Duodenal mucosa (tissue), 2 donors: ENCODE data around the gene KRT13.
A peak's percentile ranks its signal among the peaks of the same experiment; 100 is the strongest.

Experiments
- H3K27ac ChIP-seq: one replicate; pipeline ENCODE4 v1.7.0; 2013; ENCODE audit warnings: low read depth, low read length
- H3K27me3 ChIP-seq, 2 donors: one replicate each; pipeline ENCODE4 v1.7.0; 2013; ENCODE audit warnings: low read length in 2 of 2, control low read depth in 1 of 2; ENCODE audit not compliant: insufficient read depth in 2 of 2, control insufficient read depth in 1 of 2
- H3K36me3 ChIP-seq, 2 donors: one replicate each; pipeline ENCODE4 v1.7.0; 2013; ENCODE audit warnings: low read length in 2 of 2, control low read depth in 1 of 2; ENCODE audit not compliant: insufficient read depth in 2 of 2, control insufficient read depth in 1 of 2
- H3K4me1 ChIP-seq, 2 donors: one replicate each; pipeline ENCODE4 v1.7.0; 2013; ENCODE audit warnings: low read length in 2 of 2, control low read depth in 1 of 2; ENCODE audit not compliant: insufficient read depth in 2 of 2, control insufficient read depth in 1 of 2
- H3K4me3 ChIP-seq, 2 donors: one replicate each; pipeline ENCODE4 v1.7.0; 2013; ENCODE audit warnings: low read length in 2 of 2, low read depth in 1 of 2
- H3K9ac ChIP-seq, 2 donors: one replicate each; pipeline ENCODE4 v1.7.0; 2013; ENCODE audit warnings: low read length in 2 of 2, low read depth in 1 of 2
- H3K9me3 ChIP-seq, 2 donors: one replicate each; pipeline ENCODE4 v1.7.0; 2013; ENCODE audit warnings: low read length in 2 of 2, control low read depth in 1 of 2; ENCODE audit not compliant: control insufficient read depth in 1 of 2

The KRT13 gene

DNA sequence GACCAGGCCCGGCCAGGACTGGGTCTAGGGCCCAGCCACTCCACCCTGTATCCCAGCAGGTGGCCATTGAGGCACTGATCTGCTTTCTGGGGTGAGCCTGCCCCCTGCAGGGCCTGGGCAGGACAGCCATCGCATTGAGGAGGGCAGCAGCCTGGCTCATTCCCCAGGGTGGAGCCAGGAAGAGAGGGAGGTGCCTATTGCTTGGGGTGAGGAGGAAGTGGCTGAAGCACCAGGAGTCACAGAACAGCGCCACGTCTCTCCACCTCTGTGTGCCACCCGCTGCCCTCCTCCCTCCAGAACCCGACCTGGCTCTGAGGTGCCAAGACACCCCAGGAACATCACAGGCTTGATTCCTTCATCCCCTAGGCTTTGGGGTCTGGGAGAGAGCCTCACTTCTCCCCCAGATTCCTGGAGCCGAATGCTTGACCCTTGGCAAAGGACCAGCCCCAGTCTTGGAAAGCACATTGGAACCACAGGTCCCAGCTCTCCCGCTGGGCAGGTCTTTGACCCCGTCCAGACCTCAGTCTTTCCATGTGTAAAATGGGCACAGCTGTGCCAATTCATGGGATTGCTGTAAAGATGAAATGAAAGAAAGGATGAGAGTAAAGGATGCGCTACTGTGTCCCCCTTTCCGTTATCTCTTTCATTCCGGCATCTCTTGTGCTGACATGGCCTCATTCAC lies 8.5 kb downstream of the KRT13 start:
- Histone ChIP-seq H3K9ac (peak overlapping the region; percentile 28 to 49), H3K27ac (no peak overlapping the region), H3K4me1 (peaks cover 10 to 17% of the 10 kb centered on the region in 2 donors), H3K36me3 (no peaks in the 10 kb centered on the region), H3K27me3 (no peaks in the 10 kb centered on the region), H3K4me3 (peak overlapping the region in 1 of 2 donors; percentile 48), H3K9me3 (no peaks in the 10 kb centered on the region)

DNA sequence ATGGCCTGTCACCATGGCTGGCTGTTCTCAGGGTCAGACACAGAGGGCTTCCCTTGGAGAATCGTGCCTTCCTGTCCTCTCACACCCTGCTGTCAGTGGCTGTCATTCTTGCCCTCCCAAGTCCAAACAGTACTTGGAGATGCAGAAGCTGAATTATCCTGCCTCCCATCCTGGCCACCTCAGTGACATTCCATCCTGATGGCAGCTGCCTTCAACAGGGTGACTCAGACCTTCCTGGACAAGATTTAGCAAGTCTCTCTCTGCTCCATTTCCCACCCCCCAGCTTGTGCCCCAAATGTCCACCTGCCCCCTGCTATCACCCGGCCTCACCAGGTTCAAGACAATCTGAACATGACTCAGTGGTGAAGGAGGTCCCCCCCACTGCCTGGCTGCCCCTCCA lies 10.9 kb downstream of the KRT13 start:
- H3K9me3 ChIP-seq: no peaks in the 10 kb centered on the region
- no peak overlapping the region for H3K9ac ChIP-seq
- H3K27ac ChIP-seq: no peak overlapping the region
- H3K36me3 ChIP-seq: no peaks in the 10 kb centered on the region
- no peak overlapping the region for H3K4me3 ChIP-seq
- peaks cover 10 to 28% of the 10 kb centered on the region in 2 donors for H3K4me1 ChIP-seq
- no peaks in the 10 kb centered on the region for H3K27me3 ChIP-seq

DNA sequence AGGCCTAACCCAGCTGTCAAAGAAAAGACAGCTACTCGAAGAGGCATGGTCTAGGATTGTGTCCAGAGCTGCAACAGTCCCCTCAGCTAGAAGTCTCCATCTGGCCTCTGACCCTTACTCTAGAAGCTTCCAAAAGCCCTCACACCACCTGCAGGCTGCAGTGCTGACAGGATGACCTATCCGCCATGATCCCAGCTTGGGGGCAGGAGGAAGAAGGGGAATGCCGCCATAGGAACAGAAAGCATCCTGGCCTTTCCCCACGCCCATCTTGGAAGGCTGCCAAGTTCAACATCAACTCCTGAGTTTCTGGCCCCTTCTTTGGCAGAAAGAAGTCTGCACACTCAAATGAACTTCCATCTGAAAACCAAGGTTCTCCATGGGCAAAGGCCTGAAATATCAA lies 12.6 kb downstream of the KRT13 start:
- H3K36me3 ChIP-seq: no peaks in the 10 kb centered on the region
- no peak overlapping the region for H3K4me3 ChIP-seq
- H3K9ac ChIP-seq: no peak overlapping the region
- no peak overlapping the region for H3K27ac ChIP-seq
- H3K9me3 ChIP-seq: no peaks in the 10 kb centered on the region
- H3K27me3 ChIP-seq: no peaks in the 10 kb centered on the region
- H3K4me1 ChIP-seq: peaks cover 9 to 29% of the 10 kb centered on the region in 2 donors

DNA sequence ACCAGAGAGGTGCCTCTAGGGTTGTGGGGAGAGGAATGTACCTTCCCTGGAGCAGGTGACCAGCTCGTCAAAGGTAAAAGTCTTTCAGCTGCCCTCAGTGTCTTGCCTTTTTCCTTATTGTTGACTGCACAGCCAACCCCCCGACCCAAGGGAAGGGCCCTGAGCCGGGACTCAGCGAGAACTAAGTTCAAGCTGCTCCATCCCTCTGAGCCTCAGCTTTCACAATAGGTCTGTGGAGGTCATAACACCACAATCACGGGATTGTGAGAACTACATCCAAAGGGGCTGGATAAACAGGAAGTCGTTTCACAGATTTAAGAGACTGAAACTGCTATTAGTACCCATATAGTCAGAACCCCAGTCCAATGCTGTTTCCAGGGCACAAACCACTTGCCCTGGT lies 13.1 kb downstream of the KRT13 start:
- Histone ChIP-seq H3K36me3 (no peaks in the 10 kb centered on the region), H3K27ac (no peak overlapping the region), H3K4me1 (peaks cover 5 to 26% of the 10 kb centered on the region in 2 donors), H3K4me3 (no peak overlapping the region), H3K9me3 (no peaks in the 10 kb centered on the region), H3K9ac (no peak overlapping the region), H3K27me3 (no peaks in the 10 kb centered on the region)

DNA sequence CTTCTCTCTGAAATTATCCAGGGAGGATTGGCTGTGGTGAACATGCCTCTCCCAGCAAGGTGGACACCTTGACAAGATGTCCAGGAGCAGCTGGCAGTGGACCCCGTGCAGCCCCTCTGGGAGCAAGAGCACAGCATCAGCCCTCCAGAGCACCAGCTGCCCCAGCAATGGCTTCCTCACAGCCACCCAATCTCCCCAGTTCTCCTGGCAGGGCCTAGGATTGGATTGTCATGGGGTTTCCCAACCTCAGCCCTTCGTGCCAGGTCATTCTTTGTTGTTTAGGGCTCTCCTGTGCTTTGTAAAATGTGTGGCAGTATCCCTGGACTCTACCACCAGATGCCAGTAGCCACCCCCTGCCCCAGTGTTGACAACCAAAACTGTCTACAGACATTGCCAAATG lies 13.9 kb downstream of the KRT13 start:
- Histone ChIP-seq H3K27me3 (no peaks in the 10 kb centered on the region), H3K4me3 (no peak overlapping the region), H3K27ac (no peak overlapping the region), H3K9me3 (no peaks in the 10 kb centered on the region), H3K4me1 (peaks cover 0 to 19% of the 10 kb centered on the region in 2 donors), H3K9ac (no peak overlapping the region), H3K36me3 (no peaks in the 10 kb centered on the region)

DNA sequence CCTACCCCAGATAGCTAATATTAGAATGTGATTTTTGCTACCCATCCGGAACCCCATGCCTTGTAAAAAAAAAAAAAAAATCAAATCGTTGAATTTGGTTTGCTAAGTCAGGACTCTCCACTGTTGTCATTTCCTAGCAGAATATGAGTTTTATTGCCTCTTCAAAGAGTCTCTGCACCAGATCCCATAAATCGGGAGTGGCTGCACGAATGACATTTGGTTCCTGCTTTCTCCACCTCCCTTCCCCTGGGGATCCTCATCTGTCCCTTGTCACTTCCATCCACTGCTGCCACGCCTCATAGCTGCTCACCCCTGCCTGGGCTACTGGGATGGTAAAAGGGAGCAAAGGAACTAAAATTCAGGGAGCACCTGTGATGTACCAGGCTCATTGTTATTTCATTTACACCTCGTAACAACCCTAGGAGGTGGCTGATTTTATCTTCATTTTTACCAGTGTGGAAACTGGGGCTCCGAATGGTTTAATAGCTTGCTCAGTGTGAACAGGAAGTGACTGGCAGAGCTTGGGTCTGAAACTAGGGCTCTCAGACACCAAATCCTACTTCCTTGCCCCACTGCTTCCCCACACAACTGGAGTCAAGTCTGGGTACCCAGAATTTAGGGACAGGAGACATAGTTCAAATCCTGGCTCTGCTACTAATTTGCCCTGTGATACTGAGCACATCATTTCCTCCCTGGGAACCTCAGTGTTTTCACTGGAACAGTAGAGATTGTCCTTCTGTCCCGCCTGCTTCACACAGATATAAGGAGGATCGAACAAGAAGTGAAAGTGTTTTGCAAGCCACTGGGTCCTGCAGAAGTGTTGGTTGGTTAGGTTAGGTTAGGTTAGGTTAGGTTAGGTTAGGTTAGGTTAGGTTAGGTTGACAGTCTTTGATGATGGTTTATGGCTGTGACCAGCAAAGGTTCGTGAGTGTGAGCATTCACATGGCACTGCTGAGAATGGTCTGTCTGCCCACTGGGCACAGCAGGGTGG lies 15.1 kb downstream of the KRT13 start:
- no peaks in the 10 kb centered on the region for H3K36me3 ChIP-seq
- no peaks in the 10 kb centered on the region for H3K27me3 ChIP-seq
- no peaks in the 10 kb centered on the region for H3K9me3 ChIP-seq
- H3K4me1 ChIP-seq: peaks cover 0 to 19% of the 10 kb centered on the region in 2 donors
- no peak overlapping the region for H3K4me3 ChIP-seq
- no peak overlapping the region for H3K9ac ChIP-seq
- H3K27ac ChIP-seq: no peak overlapping the region

DNA sequence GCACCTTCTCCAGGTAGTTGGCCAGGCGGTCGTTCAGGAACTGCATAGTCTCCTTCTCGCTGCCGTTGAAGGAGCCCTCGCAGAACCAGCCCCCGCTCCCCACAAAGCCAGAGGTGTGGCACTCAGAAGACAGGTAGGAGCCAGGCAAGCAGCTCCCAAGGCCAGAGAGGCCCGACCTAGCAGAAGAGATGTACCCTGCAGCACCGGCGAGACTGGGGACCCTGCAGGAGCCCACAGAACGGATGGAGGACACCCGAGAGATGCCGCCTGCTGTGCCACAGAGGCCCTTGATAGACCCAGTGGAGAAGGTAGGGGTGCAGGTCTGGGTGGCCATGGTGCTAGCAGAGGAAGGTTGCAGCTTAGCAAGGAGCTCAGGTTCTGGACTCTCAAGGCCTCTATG lies 15.9 kb downstream of the KRT13 start, which contains the start of gene KRT36:
KRT36 (minus strand) TSS at position 380 of the 400 bp plus-strand sequence; CDS start at position 334, 46 bp downstream.
- H3K36me3 ChIP-seq: no peaks in the 10 kb centered on the region
- peaks cover 3 to 21% of the 10 kb centered on the region in 2 donors for H3K4me1 ChIP-seq
- no peak within 1 kb of the TSS for H3K9ac ChIP-seq
- no peak within 1 kb of the TSS for H3K27ac ChIP-seq
- no peak within 1 kb of the TSS for H3K4me3 ChIP-seq
- H3K9me3 ChIP-seq: no peaks in the 10 kb centered on the region
- H3K27me3 ChIP-seq: no peaks in the 10 kb centered on the region

DNA sequence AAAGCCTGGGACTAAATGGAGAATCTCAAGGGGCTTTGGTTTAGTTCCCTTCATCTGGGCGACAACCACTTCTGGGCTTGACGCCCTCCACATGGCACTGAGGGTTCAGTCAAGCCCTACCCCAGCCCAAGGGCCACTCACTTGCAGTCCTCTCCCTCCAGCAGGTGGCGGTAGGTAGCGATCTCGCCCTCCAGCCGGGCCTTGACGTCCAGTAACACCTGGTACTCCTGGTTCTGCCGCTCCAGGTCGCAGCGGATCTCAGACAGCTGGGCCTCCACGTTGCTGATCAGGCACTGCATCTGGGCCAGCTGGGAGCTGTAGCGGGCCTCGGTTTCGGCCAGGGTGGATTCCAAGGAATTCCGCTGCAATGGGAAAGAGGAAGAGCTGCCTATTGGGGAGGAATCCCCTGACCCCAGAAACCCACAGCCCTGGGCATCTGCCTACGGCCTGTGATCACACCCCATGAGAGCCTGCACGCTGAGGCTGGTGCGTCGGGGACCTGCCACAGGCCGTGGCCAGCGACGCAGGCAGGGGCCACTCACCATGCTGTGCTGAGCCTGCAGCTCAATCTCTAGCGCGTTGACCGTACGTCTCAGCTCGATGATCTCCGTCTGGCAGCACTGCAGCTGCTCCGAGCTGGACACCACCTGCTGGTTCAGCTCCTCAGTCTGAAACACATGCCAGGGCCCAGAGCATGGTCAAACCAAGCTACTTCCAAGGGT lies 18.4 kb downstream of the KRT13 start:
- Histone ChIP-seq H3K4me1 (peaks cover 16 to 28% of the 10 kb centered on the region in 2 donors), H3K4me3 (no peak overlapping the region), H3K27ac (no peak overlapping the region), H3K9me3 (no peaks in the 10 kb centered on the region), H3K9ac (no peak overlapping the region), H3K27me3 (no peaks in the 10 kb centered on the region), H3K36me3 (no peaks in the 10 kb centered on the region)

DNA sequence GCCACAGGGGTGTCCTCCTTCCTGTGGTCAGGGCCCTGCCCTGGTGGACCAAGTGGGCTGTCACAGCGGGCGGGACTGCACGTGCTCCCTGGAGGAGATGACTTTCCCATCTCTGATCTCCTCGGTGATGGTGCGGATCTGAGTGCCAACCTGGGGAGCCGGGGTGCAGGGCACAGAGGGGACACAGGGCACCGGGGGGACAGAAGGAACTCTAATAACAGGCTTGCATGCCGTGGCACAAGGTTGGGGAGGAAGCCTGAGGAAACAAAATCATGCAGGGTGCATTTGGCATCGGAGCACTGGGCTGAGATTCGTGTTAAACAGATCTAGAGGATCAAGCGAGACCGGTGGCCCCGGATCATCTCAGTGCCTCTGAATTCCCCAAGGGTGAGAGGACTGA lies 19.1 kb downstream of the KRT13 start:
- Histone ChIP-seq H3K9me3 (no peaks in the 10 kb centered on the region), H3K36me3 (no peaks in the 10 kb centered on the region), H3K4me1 (peaks cover 16 to 28% of the 10 kb centered on the region in 2 donors), H3K9ac (no peak overlapping the region), H3K27me3 (no peaks in the 10 kb centered on the region), H3K4me3 (no peak overlapping the region), H3K27ac (no peak overlapping the region)
